ENCODE data around the gene CLIC4. TPM values are rescaled to one million over a fixed set of nuclear protein-coding genes. Genes with fewer than 3 reads are reported as not detected.

Gene CLIC4
- total RNA-seq, 1 experiment from 2014 or later = 262 TPM

DNA sequence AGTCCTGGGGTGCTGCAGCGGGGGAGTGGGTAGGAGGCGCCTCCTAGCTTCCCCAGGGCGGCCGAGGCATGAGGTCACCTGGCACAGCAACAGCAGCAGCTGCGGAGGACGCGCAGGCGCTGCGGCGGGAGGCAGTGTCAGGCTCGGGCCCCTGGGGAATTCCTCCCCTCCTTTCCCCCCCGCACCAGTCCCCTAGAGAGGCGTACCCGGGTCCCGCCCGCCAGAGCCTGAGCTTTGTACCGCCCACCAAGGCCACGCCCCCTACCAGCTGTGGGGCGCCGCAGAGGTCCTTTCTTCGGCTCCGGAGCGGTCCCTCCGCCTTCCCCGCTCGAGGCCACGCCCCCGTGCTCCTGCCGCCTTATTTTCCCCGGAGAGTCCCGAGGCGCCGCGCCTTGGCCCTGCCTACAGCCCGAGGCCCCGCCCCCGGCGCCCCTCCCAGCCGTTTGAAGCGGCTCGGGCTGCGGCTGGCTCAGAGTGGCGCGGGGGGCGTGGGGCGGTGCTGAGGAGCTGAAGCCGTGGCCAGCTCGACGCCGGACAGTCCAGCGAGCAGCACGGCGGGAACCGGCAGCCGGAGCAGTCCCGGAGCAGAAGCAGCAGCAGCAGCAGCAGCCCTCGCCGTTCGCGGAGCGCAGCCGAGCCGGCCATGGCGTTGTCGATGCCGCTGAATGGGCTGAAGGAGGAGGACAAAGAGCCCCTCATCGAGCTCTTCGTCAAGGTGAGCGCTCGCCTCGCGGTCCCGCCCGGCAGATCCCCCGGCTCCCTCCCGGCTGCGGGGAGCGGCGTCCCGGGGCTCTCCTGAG, at the start of gene CLIC4 (continued):
- TF ChIP-seq, protein P1, sequence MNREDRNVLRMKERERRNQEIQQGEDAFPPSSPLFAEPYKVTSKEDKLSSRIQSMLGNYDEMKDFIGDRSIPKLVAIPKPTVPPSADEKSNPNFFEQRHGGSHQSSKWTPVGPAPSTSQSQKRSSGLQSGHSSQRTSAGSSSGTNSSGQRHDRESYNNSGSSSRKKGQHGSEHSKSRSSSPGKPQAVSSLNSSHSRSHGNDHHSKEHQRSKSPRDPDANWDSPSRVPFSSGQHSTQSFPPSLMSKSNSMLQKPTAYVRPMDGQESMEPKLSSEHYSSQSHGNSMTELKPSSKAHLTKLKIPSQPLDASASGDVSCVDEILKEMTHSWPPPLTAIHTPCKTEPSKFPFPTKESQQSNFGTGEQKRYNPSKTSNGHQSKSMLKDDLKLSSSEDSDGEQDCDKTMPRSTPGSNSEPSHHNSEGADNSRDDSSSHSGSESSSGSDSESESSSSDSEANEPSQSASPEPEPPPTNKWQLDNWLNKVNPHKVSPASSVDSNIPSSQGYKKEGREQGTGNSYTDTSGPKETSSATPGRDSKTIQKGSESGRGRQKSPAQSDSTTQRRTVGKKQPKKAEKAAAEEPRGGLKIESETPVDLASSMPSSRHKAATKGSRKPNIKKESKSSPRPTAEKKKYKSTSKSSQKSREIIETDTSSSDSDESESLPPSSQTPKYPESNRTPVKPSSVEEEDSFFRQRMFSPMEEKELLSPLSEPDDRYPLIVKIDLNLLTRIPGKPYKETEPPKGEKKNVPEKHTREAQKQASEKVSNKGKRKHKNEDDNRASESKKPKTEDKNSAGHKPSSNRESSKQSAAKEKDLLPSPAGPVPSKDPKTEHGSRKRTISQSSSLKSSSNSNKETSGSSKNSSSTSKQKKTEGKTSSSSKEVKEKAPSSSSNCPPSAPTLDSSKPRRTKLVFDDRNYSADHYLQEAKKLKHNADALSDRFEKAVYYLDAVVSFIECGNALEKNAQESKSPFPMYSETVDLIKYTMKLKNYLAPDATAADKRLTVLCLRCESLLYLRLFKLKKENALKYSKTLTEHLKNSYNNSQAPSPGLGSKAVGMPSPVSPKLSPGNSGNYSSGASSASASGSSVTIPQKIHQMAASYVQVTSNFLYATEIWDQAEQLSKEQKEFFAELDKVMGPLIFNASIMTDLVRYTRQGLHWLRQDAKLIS (CRISPR knock-in tag; IDR thresholded peaks at IDR 0.05; ENCODE audit: borderline replicate concordance) = no peak
- TF ChIP-seq CBFB (CRISPR knock-in tag; IDR thresholded peaks at IDR 0.05; ENCODE audit: low read depth) (peak; percentile 57; the same call in 1 of the 2 replicates), NR3C1 (CRISPR knock-in tag; conservative IDR thresholded peaks at IDR 0.05; ENCODE audit: low read depth) (0 out of 2 replicates have a peak, but pooled peaks have one; percentile 22), EMX1 (CRISPR knock-in tag; IDR thresholded peaks at IDR 0.05) (no peak), PRRX2 (CRISPR knock-in tag; IDR thresholded peaks at IDR 0.05) (0 out of 2 replicates have a peak, but pooled peaks have one; percentile 16), RELA (CRISPR knock-in tag; IDR thresholded peaks at IDR 0.05; ENCODE audit: borderline replicate concordance) (no peak), MXD4 (CRISPR knock-in tag; IDR thresholded peaks at IDR 0.05; ENCODE audit: borderline replicate concordance) (no peak), ELF4 (CRISPR knock-in tag; IDR thresholded peaks at IDR 0.05; ENCODE audit: low read depth) (no peak), SP1 (CRISPR knock-in tag; conservative IDR thresholded peaks at IDR 0.05) (peak; percentile 98), ATF1 (CRISPR knock-in tag; IDR thresholded peaks at IDR 0.05) (no peak), NFE2L1 (CRISPR knock-in tag; IDR thresholded peaks at IDR 0.05) (no peak)
- TF ChIP-seq, protein P2, sequence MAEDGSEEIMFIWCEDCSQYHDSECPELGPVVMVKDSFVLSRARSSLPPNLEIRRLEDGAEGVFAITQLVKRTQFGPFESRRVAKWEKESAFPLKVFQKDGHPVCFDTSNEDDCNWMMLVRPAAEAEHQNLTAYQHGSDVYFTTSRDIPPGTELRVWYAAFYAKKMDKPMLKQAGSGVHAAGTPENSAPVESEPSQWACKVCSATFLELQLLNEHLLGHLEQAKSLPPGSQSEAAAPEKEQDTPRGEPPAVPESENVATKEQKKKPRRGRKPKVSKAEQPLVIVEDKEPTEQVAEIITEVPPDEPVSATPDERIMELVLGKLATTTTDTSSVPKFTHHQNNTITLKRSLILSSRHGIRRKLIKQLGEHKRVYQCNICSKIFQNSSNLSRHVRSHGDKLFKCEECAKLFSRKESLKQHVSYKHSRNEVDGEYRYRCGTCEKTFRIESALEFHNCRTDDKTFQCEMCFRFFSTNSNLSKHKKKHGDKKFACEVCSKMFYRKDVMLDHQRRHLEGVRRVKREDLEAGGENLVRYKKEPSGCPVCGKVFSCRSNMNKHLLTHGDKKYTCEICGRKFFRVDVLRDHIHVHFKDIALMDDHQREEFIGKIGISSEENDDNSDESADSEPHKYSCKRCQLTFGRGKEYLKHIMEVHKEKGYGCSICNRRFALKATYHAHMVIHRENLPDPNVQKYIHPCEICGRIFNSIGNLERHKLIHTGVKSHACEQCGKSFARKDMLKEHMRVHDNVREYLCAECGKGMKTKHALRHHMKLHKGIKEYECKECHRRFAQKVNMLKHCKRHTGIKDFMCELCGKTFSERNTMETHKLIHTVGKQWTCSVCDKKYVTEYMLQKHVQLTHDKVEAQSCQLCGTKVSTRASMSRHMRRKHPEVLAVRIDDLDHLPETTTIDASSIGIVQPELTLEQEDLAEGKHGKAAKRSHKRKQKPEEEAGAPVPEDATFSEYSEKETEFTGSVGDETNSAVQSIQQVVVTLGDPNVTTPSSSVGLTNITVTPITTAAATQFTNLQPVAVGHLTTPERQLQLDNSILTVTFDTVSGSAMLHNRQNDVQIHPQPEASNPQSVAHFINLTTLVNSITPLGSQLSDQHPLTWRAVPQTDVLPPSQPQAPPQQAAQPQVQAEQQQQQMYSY (CRISPR knock-in tag; IDR thresholded peaks at IDR 0.05) = no peak
- TF ChIP-seq, protein P3, sequence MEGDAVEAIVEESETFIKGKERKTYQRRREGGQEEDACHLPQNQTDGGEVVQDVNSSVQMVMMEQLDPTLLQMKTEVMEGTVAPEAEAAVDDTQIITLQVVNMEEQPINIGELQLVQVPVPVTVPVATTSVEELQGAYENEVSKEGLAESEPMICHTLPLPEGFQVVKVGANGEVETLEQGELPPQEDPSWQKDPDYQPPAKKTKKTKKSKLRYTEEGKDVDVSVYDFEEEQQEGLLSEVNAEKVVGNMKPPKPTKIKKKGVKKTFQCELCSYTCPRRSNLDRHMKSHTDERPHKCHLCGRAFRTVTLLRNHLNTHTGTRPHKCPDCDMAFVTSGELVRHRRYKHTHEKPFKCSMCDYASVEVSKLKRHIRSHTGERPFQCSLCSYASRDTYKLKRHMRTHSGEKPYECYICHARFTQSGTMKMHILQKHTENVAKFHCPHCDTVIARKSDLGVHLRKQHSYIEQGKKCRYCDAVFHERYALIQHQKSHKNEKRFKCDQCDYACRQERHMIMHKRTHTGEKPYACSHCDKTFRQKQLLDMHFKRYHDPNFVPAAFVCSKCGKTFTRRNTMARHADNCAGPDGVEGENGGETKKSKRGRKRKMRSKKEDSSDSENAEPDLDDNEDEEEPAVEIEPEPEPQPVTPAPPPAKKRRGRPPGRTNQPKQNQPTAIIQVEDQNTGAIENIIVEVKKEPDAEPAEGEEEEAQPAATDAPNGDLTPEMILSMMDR (IDR thresholded peaks at IDR 0.05) = no peak
- TF ChIP-seq, protein P4, sequence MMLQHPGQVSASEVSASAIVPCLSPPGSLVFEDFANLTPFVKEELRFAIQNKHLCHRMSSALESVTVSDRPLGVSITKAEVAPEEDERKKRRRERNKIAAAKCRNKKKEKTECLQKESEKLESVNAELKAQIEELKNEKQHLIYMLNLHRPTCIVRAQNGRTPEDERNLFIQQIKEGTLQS (CRISPR knock-in tag; conservative IDR thresholded peaks at IDR 0.05) = no peak
- TF ChIP-seq, protein P5, sequence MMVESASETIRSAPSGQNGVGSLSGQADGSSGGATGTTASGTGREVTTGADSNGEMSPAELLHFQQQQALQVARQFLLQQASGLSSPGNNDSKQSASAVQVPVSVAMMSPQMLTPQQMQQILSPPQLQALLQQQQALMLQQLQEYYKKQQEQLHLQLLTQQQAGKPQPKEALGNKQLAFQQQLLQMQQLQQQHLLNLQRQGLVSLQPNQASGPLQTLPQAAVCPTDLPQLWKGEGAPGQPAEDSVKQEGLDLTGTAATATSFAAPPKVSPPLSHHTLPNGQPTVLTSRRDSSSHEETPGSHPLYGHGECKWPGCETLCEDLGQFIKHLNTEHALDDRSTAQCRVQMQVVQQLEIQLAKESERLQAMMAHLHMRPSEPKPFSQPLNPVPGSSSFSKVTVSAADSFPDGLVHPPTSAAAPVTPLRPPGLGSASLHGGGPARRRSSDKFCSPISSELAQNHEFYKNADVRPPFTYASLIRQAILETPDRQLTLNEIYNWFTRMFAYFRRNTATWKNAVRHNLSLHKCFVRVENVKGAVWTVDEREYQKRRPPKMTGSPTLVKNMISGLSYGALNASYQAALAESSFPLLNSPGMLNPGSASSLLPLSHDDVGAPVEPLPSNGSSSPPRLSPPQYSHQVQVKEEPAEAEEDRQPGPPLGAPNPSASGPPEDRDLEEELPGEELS (CRISPR knock-in tag; IDR thresholded peaks at IDR 0.05) = peak; percentile 78; the same call in 1 of the 2 replicates
